ENCODE measurements around the gene UTP18. TPM values are rescaled to one million over a fixed set of nuclear protein-coding genes. Genes with fewer than 3 reads are reported as not detected.
"Not testable (repeated sequence)": the region's sequence is repeated elsewhere in the genome, so short reads cannot be mapped to it uniquely, and the experiment has no call there.

The UTP18 gene
- total RNA-seq (2014; rRNA removed; shearing (Covaris generic)) = 32.3 and 33.2 TPM in 2 replicates

DNA sequence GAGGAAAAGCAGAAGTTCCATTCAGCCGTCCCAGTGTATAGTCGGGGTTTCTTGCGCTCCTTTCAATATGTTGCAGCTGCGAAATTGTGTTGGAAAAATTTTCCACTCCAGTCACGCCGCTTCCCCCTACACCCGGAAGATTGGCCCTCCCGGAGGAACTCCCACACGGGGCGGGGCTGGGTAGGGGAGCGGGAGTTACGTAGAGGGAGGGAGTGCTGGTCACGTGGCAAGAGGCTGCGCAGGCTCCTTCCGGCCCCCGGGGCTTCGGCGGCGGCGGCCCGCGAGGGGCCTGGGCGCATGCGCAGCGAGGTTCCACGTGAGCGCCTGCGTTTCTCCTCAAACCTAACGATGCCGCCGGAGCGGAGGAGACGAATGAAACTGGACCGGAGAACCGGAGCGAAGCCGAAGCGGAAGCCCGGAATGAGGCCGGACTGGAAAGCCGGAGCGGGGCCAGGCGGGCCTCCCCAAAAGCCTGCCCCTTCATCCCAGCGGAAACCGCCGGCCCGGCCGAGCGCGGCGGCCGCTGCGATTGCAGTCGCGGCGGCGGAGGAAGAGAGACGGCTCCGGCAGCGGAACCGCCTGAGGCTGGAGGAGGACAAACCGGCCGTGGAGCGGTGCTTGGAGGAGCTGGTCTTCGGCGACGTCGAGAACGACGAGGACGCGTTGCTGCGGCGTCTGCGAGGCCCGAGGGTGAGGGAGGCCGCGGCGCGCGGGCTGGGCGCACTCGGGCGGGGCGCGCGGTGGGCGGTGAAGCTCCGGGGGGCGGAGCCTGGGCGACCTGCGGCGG, at the start of gene UTP18:
Gene UTP18 (plus strand): TSS at position 310 of the 787 bp plus-strand sequence. CDS start 39 bp downstream, at position 349.
- peak; percentile 96 for DNase-seq (ENCODE audit: low spot score)

DNA sequence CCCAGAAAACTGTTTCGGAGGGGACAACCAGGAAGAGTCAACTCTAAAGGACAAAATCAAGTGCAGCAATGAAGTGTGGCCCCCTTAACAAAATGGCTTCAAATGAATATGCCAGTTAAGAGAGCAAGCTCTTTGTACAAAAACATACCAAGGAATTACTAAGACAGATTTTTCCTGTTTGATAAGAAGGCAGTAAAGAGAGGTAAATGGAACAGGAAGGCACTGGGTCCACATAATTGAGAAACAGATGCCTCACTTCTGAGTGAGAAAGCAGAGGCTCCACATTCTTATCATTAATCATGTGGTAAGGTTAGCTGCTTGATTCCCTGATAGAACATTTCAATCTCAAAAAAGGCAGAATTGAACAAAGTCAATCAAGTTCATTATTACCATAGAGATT, 45.4 kb upstream of the UTP18 start:
- DNase-seq (ENCODE audit: low spot score) = no peak

DNA sequence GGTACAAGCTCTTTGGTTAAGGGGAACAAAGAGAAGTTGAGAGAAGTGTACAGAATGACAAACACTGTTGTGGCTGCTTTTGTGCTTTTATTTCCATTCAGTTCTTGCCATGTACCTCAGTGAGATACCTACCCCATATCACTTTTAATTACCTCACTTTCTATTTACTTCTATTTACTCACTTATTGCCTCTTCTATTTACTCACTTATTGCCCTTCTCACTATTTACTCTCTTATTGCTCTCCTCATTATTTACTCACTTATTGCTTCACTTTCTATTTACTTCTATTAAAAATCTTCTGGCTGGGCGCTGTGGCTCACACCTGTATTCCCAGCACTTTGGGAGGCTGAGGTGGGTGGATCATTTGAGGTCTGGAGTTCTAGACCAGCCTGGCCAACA, 42.4 kb upstream of the UTP18 start:
- DNase-seq (ENCODE audit: low spot score) = no peak

DNA sequence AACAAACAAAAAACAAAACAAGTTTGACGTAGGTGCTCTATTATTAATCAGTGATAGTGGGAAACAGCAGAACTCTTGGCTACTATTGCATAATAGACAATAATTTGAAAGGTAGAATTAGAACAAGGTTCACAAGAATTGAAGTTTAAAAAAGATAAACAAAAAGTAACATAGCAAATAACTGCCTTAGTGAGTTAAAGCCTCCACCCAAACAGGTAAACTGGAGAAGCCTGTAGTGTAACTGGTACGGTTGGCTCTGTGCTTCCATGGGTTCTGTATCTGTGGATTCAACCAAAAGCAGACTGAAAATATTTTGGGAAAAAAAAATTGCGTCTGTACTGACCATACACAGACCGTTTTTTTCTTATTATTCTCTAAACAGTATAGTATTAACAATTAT, 39.0 kb upstream of the UTP18 start:
- DNase-seq (ENCODE audit: low spot score) = no peak

DNA sequence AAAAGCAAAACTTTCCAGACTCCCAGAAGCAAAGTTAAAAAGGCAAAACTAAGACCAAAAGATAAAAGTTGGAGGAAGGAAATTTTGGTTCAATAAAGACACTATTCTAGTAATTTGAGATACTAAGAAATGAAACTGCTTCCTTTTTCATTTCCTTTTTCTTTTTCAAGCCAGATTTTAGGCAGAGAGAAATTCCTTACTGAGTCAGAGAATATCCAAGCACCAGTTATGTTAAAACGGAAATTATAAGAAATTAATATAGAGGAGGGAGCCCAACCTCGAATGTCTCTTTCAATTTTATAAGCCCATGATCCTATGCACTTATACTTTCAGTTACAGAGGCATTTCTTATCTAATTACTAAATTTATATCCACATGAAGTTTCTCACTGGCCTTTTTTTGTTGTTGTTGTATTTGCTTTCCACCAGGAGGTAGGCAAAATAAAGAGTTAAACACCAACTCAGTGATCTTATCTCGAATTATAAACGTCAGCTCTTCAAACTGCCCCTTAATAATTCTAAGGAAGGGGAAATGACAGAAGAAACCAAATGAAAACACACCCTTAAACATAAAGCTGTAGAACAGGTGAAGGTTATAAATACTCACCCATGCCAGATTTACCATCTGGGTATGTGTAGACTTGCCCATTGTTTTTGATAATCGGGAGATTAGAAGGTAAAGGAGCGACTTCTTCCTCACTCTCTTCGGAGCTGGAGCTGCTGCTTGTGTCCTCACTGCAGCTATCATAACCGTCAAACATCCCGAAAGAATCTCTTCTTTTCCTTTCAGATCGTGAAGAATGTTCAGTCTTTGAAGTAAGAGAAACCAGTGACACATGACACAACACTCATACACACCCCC, 35.7 kb upstream of the UTP18 start:
- no peak for DNase-seq (ENCODE audit: low spot score)

DNA sequence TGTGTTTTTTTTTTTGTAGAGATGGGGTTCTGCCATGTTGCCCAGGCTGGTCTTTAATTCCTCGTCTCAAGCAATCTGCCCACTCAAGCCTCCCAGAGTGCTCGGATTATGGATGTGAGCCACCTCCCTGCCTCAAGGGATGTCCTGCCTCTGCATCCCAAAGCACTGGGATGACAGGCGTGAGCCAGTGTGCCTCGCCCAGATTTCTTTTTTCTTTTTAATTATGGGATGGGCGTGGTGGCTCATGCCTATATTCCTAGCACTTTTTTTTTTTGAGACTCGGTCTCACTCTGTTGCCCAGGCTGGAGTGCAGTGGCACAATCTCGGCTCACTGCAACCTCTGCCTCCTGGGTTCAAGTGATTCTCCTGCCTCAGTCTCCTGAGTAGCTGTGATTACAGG, 34.8 kb upstream of the UTP18 start:
- DNase-seq (ENCODE audit: low spot score) = not testable (repeated sequence)

DNA sequence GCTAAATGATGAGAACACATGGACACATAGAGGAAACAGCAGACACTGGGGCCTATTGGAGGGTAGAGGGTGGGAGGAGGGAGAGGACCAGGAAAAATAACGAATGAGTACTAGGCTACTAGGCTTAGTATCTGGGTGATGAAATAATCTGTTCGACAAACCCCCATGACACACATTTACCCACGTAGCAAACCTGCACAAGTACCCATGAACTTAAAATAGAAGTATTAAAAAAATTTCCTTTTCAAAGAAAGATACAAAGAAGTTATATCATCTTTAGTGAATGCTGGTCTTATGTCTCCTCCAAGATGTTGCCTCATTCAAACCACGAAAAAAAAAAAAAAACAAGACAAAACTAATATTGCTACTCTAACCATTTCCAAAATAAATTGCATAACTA, 32.2 kb upstream of the UTP18 start:
- DNase-seq (ENCODE audit: low spot score) = no peak

DNA sequence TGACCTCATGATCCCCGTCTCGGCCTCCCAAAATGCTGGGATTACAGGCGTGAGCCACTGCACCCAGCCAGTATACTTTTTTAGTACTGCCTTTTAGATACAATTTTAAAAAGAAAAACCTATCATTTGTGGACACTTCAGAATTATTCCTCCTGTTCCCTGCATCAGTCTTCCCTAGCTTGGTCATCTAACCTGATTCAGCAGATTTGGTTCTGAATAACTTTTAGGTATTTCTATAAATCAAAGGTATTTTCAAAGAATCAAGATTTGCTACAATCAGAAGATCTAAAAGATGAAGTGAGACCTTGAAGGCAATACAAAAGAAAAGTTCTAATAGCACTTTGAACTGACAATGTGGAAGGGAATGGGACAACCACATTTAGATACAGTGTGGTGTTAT, 30.5 kb upstream of the UTP18 start:
- no peak for DNase-seq (ENCODE audit: low spot score)

DNA sequence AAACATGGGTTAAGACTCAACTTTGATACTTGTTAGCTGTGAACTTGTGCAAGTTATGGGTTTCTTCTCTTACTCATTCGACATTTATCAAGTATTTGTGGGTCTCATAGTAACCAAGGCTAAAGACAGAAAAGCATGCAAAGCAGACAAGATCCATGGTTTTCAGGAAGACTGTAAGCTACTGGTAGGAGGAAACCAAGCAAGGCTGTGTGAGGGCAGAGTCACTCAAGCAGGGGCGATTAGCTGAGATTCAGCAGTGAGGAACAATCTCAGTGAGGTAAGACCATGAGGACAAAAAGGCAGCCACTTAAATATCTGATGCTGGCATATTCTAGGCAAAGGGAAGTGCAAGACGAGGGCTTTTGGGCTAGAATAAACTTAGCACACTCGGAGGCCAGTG, 30.0 kb upstream of the UTP18 start:
- no peak for DNase-seq (ENCODE audit: low spot score)

DNA sequence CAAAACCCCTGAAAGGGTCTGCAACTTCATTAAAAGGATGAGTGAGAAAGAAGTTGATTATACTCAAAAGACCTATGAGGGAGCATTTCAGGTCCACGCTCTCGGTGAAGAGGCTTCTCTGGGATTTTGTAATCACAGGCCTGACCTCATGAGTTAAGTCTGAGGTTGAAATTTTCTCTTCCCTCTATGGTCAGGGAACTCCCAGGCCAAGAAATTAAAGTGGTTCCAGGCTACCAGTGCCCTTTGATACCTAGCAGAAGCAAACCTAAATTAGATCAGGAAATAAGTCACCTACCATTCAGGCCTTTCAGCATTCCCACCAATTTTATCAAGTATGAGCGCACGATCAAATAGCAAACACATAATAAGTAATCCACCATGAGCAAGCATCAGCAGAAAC, 28.3 kb upstream of the UTP18 start:
- no peak for DNase-seq (ENCODE audit: low spot score)

DNA sequence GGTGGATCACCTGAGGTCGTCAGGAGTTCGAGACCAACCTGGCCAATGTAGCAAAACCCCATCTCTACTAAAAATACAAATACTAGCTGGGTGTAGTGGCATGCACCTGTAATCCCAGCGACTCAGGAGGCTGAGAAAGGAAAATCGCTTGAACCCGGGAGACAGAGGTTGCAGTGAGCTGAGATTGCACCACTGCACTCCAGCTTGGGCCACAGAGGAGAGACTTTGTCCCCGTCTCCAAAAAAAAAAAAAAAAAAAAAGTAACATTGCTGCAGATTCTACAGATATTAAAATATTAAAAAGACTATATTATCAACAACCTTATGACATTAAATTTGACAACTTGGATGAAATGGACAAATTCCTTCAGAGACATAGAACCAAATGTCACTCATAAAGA, 26.2 kb upstream of the UTP18 start:
- DNase-seq (ENCODE audit: low spot score) = no peak

DNA sequence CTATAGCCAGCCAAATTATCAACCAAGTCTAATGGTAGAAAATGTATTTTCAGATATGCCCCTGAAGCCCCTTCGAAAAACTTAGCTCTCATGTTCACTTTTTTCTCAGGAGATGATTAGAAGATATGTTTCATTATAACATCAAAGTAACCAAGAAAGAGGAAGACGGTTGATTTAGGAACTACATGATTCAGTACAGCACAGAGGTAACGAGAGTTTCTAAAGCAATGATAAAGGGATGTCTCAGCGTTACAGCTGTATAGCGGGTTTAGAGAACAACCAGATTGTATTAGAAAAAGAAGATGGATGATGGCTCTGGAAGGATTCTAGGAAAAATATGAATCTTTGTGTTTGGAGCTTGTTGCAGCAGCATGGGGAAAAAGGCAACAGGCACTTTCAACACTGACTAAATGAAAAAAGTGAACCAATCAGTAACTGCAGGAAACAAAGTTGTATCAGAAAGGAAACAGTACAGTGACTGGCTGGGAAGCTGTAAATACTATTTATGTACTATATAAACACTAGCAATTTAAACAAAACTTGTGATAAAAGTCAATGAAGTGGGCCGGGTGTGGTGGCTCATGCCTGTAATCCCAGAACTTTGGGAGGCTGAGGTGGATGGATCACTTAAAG, 22.0 kb upstream of the UTP18 start:
- DNase-seq (ENCODE audit: low spot score) = no peak

DNA sequence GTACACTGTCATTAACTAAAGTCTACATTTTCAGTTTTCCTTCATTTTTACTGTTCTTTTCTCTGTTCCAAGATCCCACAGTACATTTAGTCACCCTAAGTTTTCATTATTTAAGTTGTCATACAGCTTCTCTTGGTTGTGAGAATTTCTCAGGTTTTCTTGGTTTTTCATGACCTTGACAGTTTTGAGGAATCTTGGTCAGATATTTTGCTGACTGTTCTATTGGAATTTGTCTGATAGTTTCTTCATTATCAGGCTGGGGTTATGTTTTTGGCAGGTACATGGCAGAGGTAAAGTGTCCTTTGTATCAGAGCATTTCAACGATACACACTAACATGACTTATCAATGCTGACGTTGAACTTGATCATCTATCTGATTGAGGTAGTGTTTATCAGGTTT, 20.1 kb upstream of the UTP18 start:
- DNase-seq (ENCODE audit: low spot score) = no peak

DNA sequence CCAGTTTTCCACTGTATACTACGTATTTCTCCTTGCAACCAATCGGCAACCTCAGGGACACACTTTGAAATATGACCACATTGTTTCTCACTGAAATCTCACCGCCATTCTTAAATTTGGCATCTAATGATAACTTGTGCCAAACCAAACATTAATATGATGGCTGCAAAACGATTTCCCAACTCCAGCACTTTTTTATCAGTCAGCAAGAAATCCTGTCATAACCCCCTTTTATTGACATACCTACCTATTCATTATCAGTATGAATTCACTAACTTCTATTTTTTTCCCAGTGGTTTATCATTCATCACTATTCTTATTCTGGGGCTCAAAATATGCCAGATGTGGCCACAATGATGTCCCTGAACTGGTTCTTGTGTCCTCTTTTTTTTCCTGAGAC, 16.3 kb upstream of the UTP18 start:
- no peak for DNase-seq (ENCODE audit: low spot score)

DNA sequence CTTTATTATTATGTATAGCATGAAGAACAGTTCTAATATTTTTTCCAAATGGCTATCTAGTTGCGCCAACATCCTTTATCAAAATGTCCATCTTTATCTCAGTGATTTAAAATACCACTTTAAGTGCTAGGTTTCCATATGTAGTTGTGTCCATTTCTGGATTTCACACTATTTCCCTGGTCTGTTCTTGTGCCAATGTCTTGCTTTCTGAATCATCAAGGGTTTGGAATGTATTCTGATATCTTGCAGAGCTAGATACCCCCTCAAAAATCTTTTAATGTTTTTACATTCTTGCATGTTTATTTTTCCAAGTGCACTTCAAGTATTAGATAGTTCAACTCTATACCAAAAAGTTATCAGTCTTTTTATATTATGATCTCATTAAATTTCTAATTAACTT, 14.8 kb upstream of the UTP18 start:
- DNase-seq (ENCODE audit: low spot score) = no peak

DNA sequence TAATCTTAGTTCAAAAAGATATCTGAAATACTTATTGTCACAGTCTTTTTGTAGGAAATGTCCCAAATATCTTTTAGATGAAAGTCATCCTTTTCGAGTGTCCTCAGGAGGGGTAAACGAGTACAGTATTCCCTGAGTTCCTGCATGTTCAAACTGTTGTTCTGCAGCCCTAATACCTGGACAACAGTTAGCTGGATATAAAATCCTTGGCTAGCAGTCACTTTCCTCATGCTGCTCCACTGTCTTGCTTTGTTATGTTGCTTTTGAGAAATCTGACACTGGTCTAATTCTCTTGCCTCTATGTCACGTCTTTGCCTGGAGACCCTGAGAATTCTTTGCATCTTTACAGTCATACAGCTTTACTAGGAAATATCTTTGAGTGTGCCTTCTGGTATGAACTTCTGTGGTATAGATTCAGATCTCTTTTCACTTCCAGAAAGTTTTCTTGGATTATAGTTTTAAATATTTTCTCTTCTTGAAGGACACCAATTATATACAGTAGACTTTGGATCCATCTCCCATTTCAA, 10.0 kb upstream of the UTP18 start:
- no peak for DNase-seq (ENCODE audit: low spot score)

DNA sequence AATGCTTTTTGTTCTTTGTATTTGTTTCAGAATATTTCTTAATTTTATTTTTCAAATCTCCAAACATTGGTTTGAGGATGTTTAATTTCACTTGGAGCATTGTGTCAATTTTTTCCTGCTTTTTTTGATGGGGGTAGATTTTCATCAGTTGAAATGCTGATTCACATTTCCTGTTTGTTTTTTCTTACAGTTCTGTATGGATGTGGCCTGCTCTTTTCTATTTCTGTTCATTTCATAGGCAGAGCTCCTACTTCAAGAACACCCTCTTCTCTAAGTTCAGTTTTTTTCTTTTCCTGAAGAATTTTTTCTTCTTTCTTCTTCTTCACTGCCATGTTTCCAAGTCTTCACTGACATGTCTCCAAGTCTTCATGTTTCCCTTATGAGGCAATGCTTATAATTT, 9.3 kb upstream of the UTP18 start:
- no peak for DNase-seq (ENCODE audit: low spot score)

DNA sequence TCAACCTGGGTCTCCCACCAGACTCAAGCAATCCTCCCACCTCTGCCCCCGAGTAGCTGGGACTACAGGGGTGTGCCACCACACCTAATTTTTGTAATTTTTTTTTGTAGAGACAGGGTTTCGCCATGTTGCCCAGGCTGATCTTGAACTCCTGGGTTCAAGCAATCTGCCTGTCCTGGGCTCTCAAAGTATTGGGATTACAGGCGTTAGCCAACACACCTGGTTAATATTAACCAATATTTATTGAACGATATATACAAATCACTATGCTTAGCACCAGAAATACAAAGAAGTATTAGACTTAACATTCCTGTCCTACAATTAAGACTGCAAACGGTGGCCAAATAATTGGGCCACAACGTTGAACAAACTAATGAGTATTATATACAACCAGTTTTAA, 4.7 kb upstream of the UTP18 start:
- no peak for DNase-seq (ENCODE audit: low spot score)

DNA sequence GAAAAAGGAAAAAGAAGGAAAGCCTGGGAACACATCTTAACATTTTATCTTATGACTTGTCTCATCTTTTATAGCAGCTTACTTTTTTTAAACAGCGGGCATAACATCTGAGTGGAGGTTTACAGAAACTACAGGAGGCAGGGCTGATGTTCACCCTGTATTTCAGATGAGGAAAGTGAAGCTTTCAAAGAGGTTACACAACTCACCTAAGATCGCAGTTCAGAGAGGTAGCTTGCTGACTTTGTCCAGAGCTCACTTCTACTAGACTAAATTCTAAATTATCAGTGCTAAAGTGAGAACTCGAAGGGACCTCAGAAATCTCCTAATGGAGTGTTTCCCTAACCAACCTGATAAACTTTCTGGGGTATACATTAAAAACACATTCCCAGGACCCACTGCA, 4.2 kb upstream of the UTP18 start:
- no peak for DNase-seq (ENCODE audit: low spot score)

DNA sequence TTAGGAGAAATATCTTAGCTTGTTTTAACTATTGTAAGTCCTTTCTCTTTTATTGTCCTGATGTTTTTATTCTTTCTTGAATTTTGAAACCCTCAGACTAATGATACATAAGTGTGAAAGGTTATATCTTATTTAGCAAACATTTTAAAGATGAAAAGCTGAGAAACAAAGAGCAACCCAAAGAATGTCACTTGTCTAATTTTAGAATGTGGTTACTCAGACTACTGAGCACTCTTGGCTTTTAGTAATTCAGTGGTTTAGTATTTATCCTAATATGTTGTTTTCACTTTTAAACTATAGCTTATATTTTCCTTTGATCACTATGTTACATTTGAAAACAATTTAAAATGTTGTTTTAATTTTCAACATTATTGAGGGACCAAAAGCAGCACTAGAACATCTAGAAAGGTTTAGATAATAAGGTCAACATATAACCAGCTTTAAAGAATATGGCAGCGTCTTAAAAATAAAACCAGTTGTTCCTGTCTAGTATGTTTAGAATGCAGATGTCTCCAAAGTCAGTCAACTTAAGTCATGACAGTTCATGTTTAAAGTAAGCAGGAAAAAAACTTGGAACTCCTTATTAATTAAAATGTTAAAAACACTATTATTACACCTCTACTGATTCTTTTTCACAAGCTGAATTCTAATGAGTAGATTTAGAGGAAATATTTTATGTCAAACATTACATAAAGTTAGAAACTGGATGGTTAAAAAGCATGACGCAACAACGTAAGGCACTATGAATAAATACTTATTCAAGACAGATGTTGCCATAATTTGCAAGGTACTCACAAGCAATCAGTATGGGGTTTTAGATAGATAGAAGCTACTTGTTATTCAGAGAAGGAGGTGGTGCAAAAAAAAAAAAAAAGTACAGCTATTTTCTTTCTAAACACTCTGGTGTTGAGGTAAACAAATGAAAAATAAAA, 2.9 kb upstream of the UTP18 start:
- no peak for DNase-seq (ENCODE audit: low spot score)
